Muscle of leg (tissue), 11 donors: ENCODE results near the gene MDH2. TPM values are rescaled to one million over a fixed set of nuclear protein-coding genes. Genes with fewer than 3 reads are reported as not detected.

Source experiments
- DNase-seq: peaks from one replicate; pipeline ENCODE4 v3.0.0; 2013
- H3K27ac ChIP-seq: one replicate; pipeline ENCODE4 v1.5.1; 2013; ENCODE audit warnings: mild to moderate bottlenecking, low read length, control low read depth
- H3K27me3 ChIP-seq: one replicate; pipeline ENCODE4 v1.6.1; 2013; ENCODE audit warnings: low read length; ENCODE audit not compliant: control insufficient read depth, insufficient read depth
- H3K36me3 ChIP-seq: one replicate; pipeline ENCODE4 v1.6.1; 2013; ENCODE audit warnings: low read length; ENCODE audit not compliant: control insufficient read depth, insufficient read depth
- H3K4me1 ChIP-seq: one replicate; pipeline ENCODE4 v1.6.1; 2013; ENCODE audit warnings: low read length; ENCODE audit not compliant: control insufficient read depth, insufficient read depth
- H3K4me3 ChIP-seq: one replicate; pipeline ENCODE4 v1.5.1; 2013; ENCODE audit warnings: low read length, control low read depth
- H3K9me3 ChIP-seq: replicated peaks from 2 replicates; pipeline ENCODE4 v1.6.1; 2013; ENCODE audit warnings: low read depth, low read length; ENCODE audit not compliant: control insufficient read depth
- WGBS: methylation state at CpG from one replicate; pipeline ENCODE4 v1.1.5; 2013; ENCODE audit warnings: missing lambda C conversion rate; ENCODE audit not compliant: insufficient coverage; 5-methylcytosine and 5-hydroxymethylcytosine counted together
- polyA plus RNA-seq, 8 donors: library from polyadenylated mRNA; unstranded; fragments of 120-200 nt; gene quantifications; one replicate each; pipeline versions ENCODE4 v1.2.1 to v1.2.3, GENCODE V29; 2013; ENCODE audit warnings: inconsistent platforms in 1 of 8, low replicate concordance in 1 of 8; ENCODE audit not compliant: insufficient read length in 8 of 8, insufficient read depth in 1 of 8
- total RNA-seq: library from RNA; stranded (reverse); fragments of 120-200 nt; gene quantifications from one replicate; pipeline ENCODE4 v1.2.4, GENCODE V29; 2013

MDH2 gene
- total and polyA plus RNA-seq, 9 donors, result 59.8 to 272 (median 244) TPM

DNA sequence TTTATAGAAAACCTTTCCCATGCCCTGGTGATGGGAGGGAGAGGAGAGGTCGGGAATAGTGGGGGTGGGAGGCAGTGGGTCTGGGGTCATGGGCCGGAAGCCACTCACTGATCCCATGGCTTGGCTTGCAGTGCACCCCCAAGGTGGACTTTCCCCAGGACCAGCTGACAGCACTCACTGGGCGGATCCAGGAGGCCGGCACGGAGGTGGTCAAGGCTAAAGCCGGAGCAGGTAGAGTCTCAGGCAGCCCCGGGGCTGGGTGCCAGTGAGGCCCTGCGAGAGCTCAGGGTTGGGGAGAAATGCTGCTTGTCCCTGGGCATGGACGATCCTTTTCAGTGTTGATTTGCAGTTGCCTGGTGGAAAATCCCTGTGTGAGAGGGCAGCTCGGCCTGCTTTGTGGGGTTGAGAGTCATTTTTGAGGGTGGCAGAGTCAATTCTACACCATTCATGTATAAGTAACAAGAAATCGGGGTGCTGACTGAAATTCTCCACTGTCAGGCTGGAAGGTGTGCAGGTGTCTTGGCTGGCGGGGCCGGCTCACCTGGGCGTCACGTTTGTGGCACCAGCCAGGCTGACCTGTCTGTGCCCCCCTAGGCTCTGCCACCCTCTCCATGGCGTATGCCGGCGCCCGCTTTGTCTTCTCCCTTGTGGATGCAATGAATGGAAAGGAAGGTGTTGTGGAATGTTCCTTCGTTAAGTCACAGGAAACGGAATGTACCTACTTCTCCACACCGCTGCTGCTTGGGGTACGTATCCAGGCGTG lies 16.5 kb downstream of the MDH2 start:
- Histone ChIP-seq H3K9me3 (no peaks in the 10 kb centered on the region), H3K36me3 (peaks cover 82% of the 10 kb centered on the region), H3K27me3 (no peaks in the 10 kb centered on the region), H3K4me3 (no peak overlapping the region), H3K4me1 (no peaks in the 10 kb centered on the region), H3K27ac (no peak overlapping the region)
- WGBS, result 95% methylated on average over 18 of the region's 24 CpGs
- no peak for DNase-seq

DNA sequence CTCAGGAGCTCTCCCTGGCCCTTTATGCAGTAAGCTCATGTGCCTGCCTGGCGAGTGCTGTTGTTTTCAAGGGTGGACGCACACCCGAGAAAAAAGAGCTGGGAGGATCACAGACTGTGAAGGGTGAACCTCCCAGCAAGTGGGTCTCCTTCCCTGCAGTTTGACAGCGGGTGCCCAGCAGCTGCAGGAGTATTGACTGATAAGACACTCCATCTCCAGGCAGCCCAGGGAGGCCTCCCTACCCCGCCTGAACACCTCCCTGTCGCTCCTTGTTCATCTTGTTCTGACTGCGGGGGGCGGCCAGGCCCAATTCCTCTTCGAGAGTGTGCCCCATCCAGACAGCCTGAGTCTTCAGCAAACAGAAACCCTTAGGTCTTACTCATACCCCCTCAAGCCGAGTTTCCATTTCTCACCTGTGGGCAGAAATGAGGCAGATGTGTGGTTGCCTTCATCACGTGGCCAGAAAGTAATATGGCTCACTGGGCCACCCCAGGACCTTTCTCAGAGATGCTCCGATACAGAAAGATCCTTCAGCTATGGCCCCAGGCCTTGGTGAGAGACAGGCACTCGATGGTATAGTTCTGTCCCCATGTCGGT lies 17.2 kb downstream of the MDH2 start:
- Histone ChIP-seq H3K36me3 (peaks cover 74% of the 10 kb centered on the region), H3K27me3 (no peaks in the 10 kb centered on the region), H3K9me3 (no peaks in the 10 kb centered on the region), H3K27ac (no peak overlapping the region), H3K4me1 (no peaks in the 10 kb centered on the region), H3K4me3 (no peak overlapping the region)
- WGBS, result 91% methylated on average over 8 of the region's 14 CpGs
- no peak for DNase-seq

DNA sequence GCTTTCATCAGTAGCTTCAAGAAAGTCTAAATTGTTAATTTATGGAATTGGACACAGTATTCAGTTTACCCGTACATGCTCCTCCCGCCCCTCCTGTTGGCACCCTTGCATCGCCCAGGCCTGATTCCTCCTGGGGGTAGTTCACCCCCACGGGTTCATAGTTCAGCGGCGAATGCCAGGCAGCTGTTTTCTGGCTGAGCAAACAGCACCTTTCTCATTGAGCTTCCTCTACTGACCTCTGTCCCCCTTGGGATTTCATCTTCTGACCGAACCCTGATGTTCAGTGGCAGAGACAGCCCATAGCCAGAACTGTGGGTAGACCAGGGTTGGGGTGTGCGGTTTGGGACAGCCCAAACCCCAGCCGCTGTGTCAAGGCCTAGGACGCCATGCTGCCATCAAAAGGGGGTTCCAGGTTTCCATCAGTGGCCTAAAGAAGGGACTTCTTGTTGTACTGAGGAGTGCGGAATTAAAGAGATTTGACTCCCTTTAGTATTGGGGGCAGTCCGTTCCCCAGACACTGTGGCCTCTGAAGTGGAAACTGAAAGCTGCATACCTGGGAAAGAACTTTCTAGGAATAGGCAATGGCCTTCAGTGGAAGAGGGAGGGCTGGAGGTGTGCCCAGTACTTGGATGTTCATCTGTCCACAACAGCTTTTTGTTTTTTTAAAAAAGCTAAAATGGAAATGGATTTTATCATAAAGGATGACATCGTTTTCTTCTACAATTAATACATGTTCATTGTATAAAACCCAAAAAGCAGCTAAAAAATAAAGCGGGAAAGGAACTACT lies 19.0 kb downstream of the MDH2 start:
- DNase-seq, result no peak
- Histone ChIP-seq H3K9me3 (no peaks in the 10 kb centered on the region), H3K27ac (no peak overlapping the region), H3K27me3 (no peaks in the 10 kb centered on the region), H3K4me1 (no peaks in the 10 kb centered on the region), H3K4me3 (no peak overlapping the region), H3K36me3 (peaks cover 57% of the 10 kb centered on the region)
- WGBS, result 96% methylated on average over 10 of the region's 14 CpGs

DNA sequence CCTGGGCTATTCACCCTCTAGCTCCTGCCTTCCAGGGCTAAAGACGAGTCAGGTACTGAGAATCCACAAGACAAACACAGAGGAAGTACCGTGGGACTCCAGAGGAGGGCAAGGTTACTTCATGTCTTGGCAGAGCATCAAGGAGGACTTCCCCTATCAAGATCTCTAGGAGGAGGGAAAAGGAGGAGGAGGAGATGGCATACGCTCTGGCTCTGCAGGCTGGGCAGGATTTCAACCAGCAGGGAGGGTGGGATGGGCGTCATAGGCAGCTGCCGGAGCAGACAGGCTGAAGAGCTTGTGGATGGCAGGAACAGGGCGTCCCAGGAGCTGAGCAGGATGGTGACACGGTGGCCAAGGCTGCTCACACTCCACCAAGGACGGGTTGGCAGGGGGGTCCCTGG lies 21.3 kb downstream of the MDH2 start:
- Histone ChIP-seq H3K4me3 (no peak overlapping the region), H3K4me1 (no peaks in the 10 kb centered on the region), H3K27ac (no peak overlapping the region), H3K27me3 (no peaks in the 10 kb centered on the region), H3K9me3 (no peaks in the 10 kb centered on the region), H3K36me3 (peaks cover 35% of the 10 kb centered on the region)
- WGBS, result 31% methylated on average over 4 of the region's 8 CpGs
- DNase-seq, result peak; percentile 34

DNA sequence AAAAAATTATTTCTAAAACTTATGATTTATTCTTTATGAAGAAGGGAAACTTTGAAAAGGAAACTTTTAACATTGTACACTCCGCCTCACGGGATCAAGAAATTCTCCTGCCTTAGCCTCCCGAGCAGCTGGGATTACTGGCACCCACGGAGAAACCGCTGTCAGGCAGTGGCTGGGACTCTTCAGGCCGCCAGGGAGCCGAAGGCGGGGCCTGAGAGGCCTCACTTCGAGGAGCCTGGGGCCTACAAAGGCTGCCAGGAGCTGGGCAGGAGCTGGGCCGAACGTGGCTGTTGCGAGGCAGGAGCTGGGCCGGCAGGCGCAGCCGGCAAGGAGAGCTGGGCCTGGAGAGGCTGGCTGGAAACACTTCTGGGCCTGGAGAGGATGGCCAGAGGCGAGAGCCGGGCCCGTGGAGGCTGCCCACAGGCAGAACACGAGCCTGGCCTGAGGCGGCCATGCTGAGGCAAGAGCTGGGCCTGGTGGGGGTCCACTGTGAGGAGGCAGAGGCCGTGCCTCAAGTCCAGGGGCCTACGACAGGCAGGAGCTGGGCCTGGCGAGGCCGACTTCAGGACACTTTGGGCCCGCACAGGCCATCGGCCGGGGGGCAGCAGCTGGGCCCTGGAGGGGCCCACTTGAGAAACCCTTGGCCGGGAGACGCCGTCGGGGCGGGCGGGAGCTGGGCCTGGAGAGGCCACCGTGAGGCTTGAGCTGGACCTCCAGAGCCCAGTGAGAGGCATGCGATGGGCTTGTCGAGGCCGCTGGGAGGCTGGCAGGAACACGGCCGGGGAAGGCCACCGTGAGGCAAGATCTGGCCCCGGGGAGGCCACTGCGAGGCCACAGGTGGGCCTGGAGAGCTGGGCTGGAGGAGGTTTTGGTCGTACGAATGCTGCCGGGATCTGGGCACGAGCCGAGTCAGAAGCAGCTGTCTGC lies 23.7 kb downstream of the MDH2 start:
- DNase-seq, result no peak
- Histone ChIP-seq H3K27ac (no peak overlapping the region), H3K27me3 (no peaks in the 10 kb centered on the region), H3K4me1 (no peaks in the 10 kb centered on the region), H3K4me3 (no peak overlapping the region), H3K9me3 (peaks cover 8% of the 10 kb centered on the region), H3K36me3 (peaks cover 11% of the 10 kb centered on the region)
- WGBS, result 76% methylated on average over 41 of the region's 47 CpGs

DNA sequence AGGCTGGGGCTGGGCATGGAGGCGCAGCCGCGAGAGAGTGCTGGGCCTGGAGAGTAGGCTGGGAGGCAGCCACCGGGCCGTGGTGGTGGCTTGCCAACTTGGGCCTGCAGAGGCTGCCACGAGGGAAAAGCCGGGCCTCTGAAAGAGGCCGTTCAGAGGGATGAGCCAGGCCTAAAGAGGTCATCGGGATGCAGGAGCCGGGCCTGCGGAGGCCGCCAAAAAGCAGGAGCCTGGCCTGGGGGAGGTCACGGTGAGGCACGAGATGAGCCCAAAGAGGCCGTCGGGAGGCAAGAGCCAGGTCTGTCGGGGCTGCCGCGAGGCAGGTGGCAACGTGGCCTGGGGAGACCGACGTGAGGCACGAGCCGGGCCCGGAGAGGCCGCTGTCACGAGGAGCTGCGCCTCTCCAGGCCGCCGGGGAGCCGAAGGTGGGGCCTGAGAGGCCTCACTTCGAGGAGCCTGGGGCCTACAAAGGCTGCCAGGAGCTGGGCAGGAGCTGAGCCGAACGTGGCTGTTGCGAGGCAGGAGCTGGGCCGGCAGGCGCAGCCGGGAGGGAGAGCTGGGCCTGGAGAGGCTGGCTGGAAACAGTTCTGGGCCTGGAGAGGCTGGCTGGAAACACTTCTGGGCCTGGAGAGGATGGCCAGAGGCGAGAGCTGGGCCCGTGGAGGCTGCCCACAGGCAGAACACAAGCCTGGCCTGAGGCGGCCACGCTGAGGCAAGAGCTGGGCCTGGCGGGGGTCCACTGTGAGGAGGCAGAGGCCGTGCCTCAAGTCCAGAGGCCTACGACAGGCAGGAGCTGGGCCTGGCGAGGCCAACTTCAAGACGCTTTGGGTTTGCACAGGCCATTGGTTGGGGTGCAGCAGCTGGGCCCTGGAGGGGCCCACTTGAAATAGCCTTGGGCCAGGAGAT lies 24.6 kb downstream of the MDH2 start:
- no peak overlapping the region for H3K4me3 ChIP-seq
- no peak overlapping the region for H3K27ac ChIP-seq
- 89% methylated on average over 47 of the region's 47 CpGs for WGBS
- peaks cover 8% of the 10 kb centered on the region for H3K9me3 ChIP-seq
- no peaks in the 10 kb centered on the region for H3K27me3 ChIP-seq
- no peaks in the 10 kb centered on the region for H3K4me1 ChIP-seq
- H3K36me3 ChIP-seq, result peaks cover 4% of the 10 kb centered on the region
- no peak for DNase-seq

DNA sequence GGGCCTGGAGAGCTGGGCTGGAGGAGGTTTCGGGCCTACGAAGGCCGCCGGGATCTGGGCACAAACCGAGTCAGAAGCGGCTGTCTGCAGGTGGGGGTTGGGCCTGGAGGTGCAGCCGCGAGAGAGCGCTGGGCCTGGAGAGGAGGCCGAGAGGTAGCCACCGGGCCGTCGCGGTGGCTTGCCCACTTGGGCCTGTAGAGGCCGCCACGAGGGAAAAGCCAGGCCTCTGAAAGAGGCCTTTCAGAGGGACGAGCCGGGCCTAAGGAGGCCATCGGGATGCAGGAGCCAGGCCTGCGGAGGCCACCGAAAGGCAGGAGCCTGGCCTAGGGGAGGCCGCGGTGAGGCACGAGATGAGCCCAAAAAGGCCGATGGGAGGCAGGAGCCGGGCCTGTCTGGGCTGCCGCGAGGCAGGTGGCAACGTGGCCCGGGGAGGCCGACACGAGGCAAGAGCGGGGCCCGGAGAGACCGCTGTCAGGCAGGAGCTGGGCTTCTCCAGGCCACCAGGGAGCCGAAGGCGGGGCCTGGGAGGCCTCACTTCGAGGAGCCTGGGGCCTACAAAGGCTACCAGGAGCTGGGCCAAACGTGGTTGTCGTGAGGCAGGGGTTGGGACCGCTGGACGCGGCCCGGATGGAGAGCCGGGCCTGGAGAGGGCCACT lies 25.6 kb downstream of the MDH2 start:
- WGBS, result 90% methylated on average over 45 of the region's 45 CpGs
- no peak for DNase-seq
- H3K4me1 ChIP-seq, result no peaks in the 10 kb centered on the region

DNA sequence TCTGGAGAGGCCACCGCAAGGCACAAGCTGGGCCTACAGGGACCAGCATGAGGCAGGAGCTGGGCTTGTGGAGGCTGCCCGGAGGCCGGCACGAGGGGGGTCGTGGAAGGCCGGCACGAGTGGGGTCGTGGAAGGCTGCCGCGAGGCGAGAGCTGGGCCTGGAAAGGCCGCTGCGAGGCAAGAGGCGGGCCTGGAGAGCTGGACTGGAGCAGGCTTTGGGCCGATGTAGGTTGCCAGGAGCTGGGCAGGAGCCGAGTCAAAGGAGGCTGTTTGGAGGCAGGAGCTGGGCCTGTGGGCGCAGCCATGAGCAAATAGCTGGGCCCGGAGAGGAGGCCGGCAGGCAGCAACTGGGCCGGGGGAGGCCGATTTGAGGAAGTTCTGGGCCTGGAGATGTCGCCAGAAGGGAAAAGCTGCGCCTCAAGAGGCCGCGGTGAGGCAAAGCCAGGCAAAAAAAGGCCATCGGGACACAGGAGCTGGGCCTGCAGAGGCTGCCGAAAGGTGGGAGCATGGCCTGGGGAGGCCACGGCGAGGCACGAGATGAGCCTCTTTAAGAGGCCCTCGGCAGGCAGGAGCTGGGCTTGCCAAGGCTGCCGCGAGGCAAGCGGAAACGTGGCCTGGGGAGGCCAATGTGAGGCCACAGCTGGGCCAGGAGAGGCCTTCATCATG lies 26.5 kb downstream of the MDH2 start:
- no peak for DNase-seq
- WGBS, result 96% methylated on average over 33 of the region's 35 CpGs
- Histone ChIP-seq H3K9me3 (peaks cover 8% of the 10 kb centered on the region), H3K27ac (no peak overlapping the region), H3K4me3 (no peak overlapping the region), H3K36me3 (no peaks in the 10 kb centered on the region), H3K4me1 (no peaks in the 10 kb centered on the region), H3K27me3 (no peaks in the 10 kb centered on the region)

More for the DNA sequence above, 25.6 kb downstream of the MDH2 start:
- no peaks in the 10 kb centered on the region for H3K36me3 ChIP-seq
- no peak overlapping the region for H3K27ac ChIP-seq
- no peak overlapping the region for H3K4me3 ChIP-seq
- no peaks in the 10 kb centered on the region for H3K27me3 ChIP-seq
- H3K9me3 ChIP-seq, result peaks cover 8% of the 10 kb centered on the region
